T-cell (primary cell): ENCODE data around the gene POLA1. TPM values are rescaled to one million over a fixed set of nuclear protein-coding genes. Genes with fewer than 3 reads are reported as not detected.

Experiments
- ATAC-seq, 4 experiments: fragments of 200-7000 bp in 3 of 4; fragments of 150-1000 bp in 1 of 4; cut with Tn5 transposase; replicated peaks in 1 of 4; 1 replicate in 3 of 4; 2 replicates in 1 of 4; pipeline ENCODE4 v1.10.0; 2021; ENCODE audit warnings: moderate library complexity in 3 of 4, mild to moderate bottlenecking in 2 of 4, moderate number of reproducible peaks in 1 of 4
- CTCF ChIA-PET, 2 donors: fragments of 300-600 bp; sonication (Branson Sonifier 250); formaldehyde crosslinking; loops; one replicate each; lab custom pipeline; 2022; ENCODE audit warnings: antibody characterized with exemption in 2 of 2; lab: Charles Lee
- POLR2A ChIA-PET, 2 donors: fragments of 300-600 bp; sonication (Branson Sonifier 250); formaldehyde crosslinking; loops; one replicate each; lab custom pipeline; 2022; ENCODE audit warnings: antibody characterized with exemption in 2 of 2; lab: Charles Lee
- DNase-seq, 35 experiments: peaks; one replicate each; pipeline versions ENCODE4 v3.0.0 to v3.0.0-alpha.2; 2013 to 2023
- H3K27ac ChIP-seq: one replicate; pipeline ENCODE4 v1.5.1; 2013; ENCODE audit warnings: low read length
- H3K27me3 ChIP-seq, 2 experiments: replicated peaks in 1 of 2; 1 replicate in 1 of 2; 2 replicates in 1 of 2; pipeline versions ENCODE4 v1.6.1 to v1.7.0; 2013; ENCODE audit warnings: low read length in 1 of 2, mixed read lengths in 1 of 2; ENCODE audit not compliant: control insufficient read depth in 2 of 2, insufficient read depth in 2 of 2; ENCODE audit errors: extremely low read depth in 1 of 2
- H3K36me3 ChIP-seq, 2 donors: 1 replicate in 1 of 2; 2 replicates in 1 of 2; pipeline versions ENCODE4 v1.6.1 to v1.7.0; 2013; ENCODE audit warnings: low read length in 1 of 2; ENCODE audit not compliant: control insufficient read depth in 2 of 2, insufficient read depth in 1 of 2; ENCODE audit errors: extremely low read depth in 1 of 2
- H3K4me1 ChIP-seq, 2 experiments: 1 replicate in 1 of 2; 2 replicates in 1 of 2; pipeline versions ENCODE4 v1.6.1 to v1.7.0; 2013; ENCODE audit warnings: low read length in 2 of 2, mixed read lengths in 1 of 2; ENCODE audit not compliant: insufficient read depth in 2 of 2, control insufficient read depth in 1 of 2; ENCODE audit errors: extremely low read depth in 1 of 2
- H3K4me3 ChIP-seq, 2 donors: 1 replicate in 1 of 2; 2 replicates in 1 of 2; pipeline versions ENCODE4 v1.5.1 to v1.7.0; 2013; ENCODE audit warnings: mild to moderate bottlenecking in 2 of 2, low read length in 1 of 2, moderate library complexity in 1 of 2; ENCODE audit not compliant: control insufficient read depth in 1 of 2; ENCODE audit errors: extremely low read depth in 1 of 2
- H3K9me3 ChIP-seq: 2 replicates; pipeline ENCODE4 v1.7.0; 2013
- H3K27ac Mint-ChIP-seq, 2 donors: one replicate each; pipeline ENCODE4 v1.8.0; 2020 to 2021; ENCODE audit warnings: mild to moderate bottlenecking in 2 of 2, mixed read lengths in 2 of 2
- H3K27me3 Mint-ChIP-seq, 2 donors: one replicate each; pipeline ENCODE4 v1.8.0; 2021 to 2022; ENCODE audit warnings: mixed read lengths in 2 of 2
- H3K36me3 Mint-ChIP-seq: one replicate; pipeline ENCODE4 v1.8.0; 2021; ENCODE audit warnings: mixed read lengths
- H3K4me1 Mint-ChIP-seq, 3 donors: one replicate each; pipeline ENCODE4 v1.8.0; 2020 to 2022; ENCODE audit warnings: mixed read lengths in 3 of 3, mild to moderate bottlenecking in 1 of 3
- H3K4me3 Mint-ChIP-seq, 3 donors: one replicate each; pipeline ENCODE4 v1.8.0; 2020 to 2022; ENCODE audit warnings: mild to moderate bottlenecking in 3 of 3, mixed read lengths in 3 of 3, moderate library complexity in 3 of 3
- H3K9me3 Mint-ChIP-seq, 3 donors: one replicate each; pipeline ENCODE4 v1.8.0; 2020 to 2022; ENCODE audit warnings: mixed read lengths in 3 of 3
- WGBS: methylation state at CpG from one replicate; pipeline ENCODE4 v1.1.5; 2013; ENCODE audit warnings: missing lambda C conversion rate; ENCODE audit not compliant: insufficient coverage; 5-methylcytosine and 5-hydroxymethylcytosine counted together
- total RNA-seq, 35 experiments: library from RNA in 6 of 35; stranded (reverse) in 6 of 35; fragments of 120-200 nt in 1 of 35; gene quantifications; one replicate each; pipeline versions ENCODE4 v1.2.1 to v1.2.4 and lab custom pipeline; 2013 to 2026

The POLA1 gene
- total RNA-seq, 5 donors from 2014 or later (not counting 1 experiment from before 2014, with no cell fraction given) = 6.1 to 9.9 (median 6.7) TPM

GRCh38 chrX:24879679-24880078 lies 186.0 kb downstream of the POLA1 start:
- no peak overlapping the region for H3K4me3 Mint-ChIP-seq
- peaks cover 0 to 11% (median 3%) of the 10 kb centered on the region in 3 donors for H3K4me1 Mint-ChIP-seq
- peaks cover 0 to 4% of the 10 kb centered on the region in 2 donors for H3K27me3 Mint-ChIP-seq
- Histone ChIP-seq H3K4me1 (no peaks in the 10 kb centered on the region), H3K4me3 (no peak overlapping the region), H3K27me3 (no peaks in the 10 kb centered on the region), H3K36me3 (no peaks in the 10 kb centered on the region), H3K9me3 (no peaks in the 10 kb centered on the region), H3K27ac (no peak overlapping the region)
- no peak for DNase-seq
- WGBS = no CpG with 5 or more reads among the region's 2 CpGs
- H3K27ac Mint-ChIP-seq = no peak overlapping the region
- ATAC-seq = no peak
- peaks cover 9% of the 10 kb centered on the region for H3K36me3 Mint-ChIP-seq
- ChIA-PET CTCF (no interaction called here), POLR2A (no interaction called here)
- no peaks in the 10 kb centered on the region for H3K9me3 Mint-ChIP-seq

- Mint-ChIP-seq H3K9me3 (no peaks in the 10 kb centered on the region), H3K4me3 (no peak overlapping the region), H3K36me3 (peaks cover 25% of the 10 kb centered on the region), H3K27ac (no peak overlapping the region), H3K4me1 (no peaks in the 10 kb centered on the region), H3K27me3 (no peaks in the 10 kb centered on the region)
- ChIA-PET POLR2A (no interaction called here), CTCF (interaction anchor here in 1 of 2 donors (0.6 kb wide), 1 partner anchor 47 kb away, joined by 3 read pairs; no protein-coding TSS in a partner anchor)
- Histone ChIP-seq H3K27ac (no peak overlapping the region), H3K9me3 (no peaks in the 10 kb centered on the region), H3K36me3 (peaks cover 0 to 6% of the 10 kb centered on the region in 2 donors), H3K4me1 (no peaks in the 10 kb centered on the region), H3K4me3 (no peak overlapping the region), H3K27me3 (no peaks in the 10 kb centered on the region)
- ATAC-seq (no peak), DNase-seq (no peak)
- no CpG with 5 or more reads among the region's 4 CpGs for WGBS
Measured at GRCh38 chrX:24886916-24887315, 193.2 kb downstream of the POLA1 start.

GRCh38 chrX:24890677-24891076 lies 197.0 kb downstream of the POLA1 start:
- Histone ChIP-seq H3K36me3 (peaks cover 0 to 6% of the 10 kb centered on the region in 2 donors), H3K27me3 (no peaks in the 10 kb centered on the region), H3K4me1 (no peaks in the 10 kb centered on the region), H3K4me3 (no peak overlapping the region), H3K27ac (no peak overlapping the region), H3K9me3 (no peaks in the 10 kb centered on the region)
- Mint-ChIP-seq H3K36me3 (peaks cover 46% of the 10 kb centered on the region), H3K27ac (no peak overlapping the region), H3K9me3 (peaks cover 0 to 9% (median 2%) of the 10 kb centered on the region in 3 donors), H3K27me3 (no peaks in the 10 kb centered on the region), H3K4me1 (no peaks in the 10 kb centered on the region), H3K4me3 (no peak overlapping the region)
- CTCF ChIA-PET = no interaction called here
- ATAC-seq (no peak), DNase-seq (no peak)
- WGBS = no CpG with 5 or more reads among the region's 2 CpGs
- POLR2A ChIA-PET = no interaction called here

GRCh38 chrX:24899391-24899790 lies 205.7 kb downstream of the POLA1 start:
- DNase-seq (no peak), ATAC-seq (no peak)
- Histone ChIP-seq H3K4me3 (no peak overlapping the region), H3K36me3 (no peaks in the 10 kb centered on the region), H3K9me3 (no peaks in the 10 kb centered on the region), H3K4me1 (no peaks in the 10 kb centered on the region), H3K27me3 (no peaks in the 10 kb centered on the region), H3K27ac (no peak overlapping the region)
- ChIA-PET CTCF (no interaction called here), POLR2A (no interaction called here)
- Mint-ChIP-seq H3K27ac (no peak overlapping the region), H3K4me1 (no peaks in the 10 kb centered on the region), H3K4me3 (no peak overlapping the region), H3K9me3 (no peaks in the 10 kb centered on the region), H3K27me3 (peaks cover 0 to 3% of the 10 kb centered on the region in 2 donors), H3K36me3 (peaks cover 56% of the 10 kb centered on the region)
- no CpG with 5 or more reads among the region's 6 CpGs for WGBS

GRCh38 chrX:24900234-24900633 lies 206.5 kb downstream of the POLA1 start:
- Histone ChIP-seq H3K4me3 (no peak overlapping the region), H3K9me3 (no peaks in the 10 kb centered on the region), H3K27me3 (no peaks in the 10 kb centered on the region), H3K27ac (no peak overlapping the region), H3K36me3 (no peaks in the 10 kb centered on the region), H3K4me1 (no peaks in the 10 kb centered on the region)
- ChIA-PET POLR2A (no interaction called here), CTCF (no interaction called here)
- WGBS = no CpG with 5 or more reads among the region's 1 CpG
- H3K4me3 Mint-ChIP-seq = no peak overlapping the region
- peaks cover 53% of the 10 kb centered on the region for H3K36me3 Mint-ChIP-seq
- no peak overlapping the region for H3K27ac Mint-ChIP-seq
- H3K9me3 Mint-ChIP-seq = no peaks in the 10 kb centered on the region
- DNase-seq = no peak
- no peak for ATAC-seq
- no peaks in the 10 kb centered on the region for H3K4me1 Mint-ChIP-seq
- H3K27me3 Mint-ChIP-seq = peaks cover 0 to 3% of the 10 kb centered on the region in 2 donors

- ChIA-PET CTCF (no interaction called here), POLR2A (no interaction called here)
- no peaks in the 10 kb centered on the region for H3K36me3 ChIP-seq
- Mint-ChIP-seq H3K27me3 (peaks cover 0 to 3% of the 10 kb centered on the region in 2 donors), H3K36me3 (peaks cover 37% of the 10 kb centered on the region), H3K27ac (no peak overlapping the region), H3K4me3 (no peak overlapping the region), H3K4me1 (no peaks in the 10 kb centered on the region), H3K9me3 (no peaks in the 10 kb centered on the region)
- H3K27ac ChIP-seq = no peak overlapping the region
- ATAC-seq (no peak), DNase-seq (no peak)
- 100% methylated on average over 2 of the region's 5 CpGs for WGBS
- no peak overlapping the region for H3K4me3 ChIP-seq
- no peaks in the 10 kb centered on the region for H3K27me3 ChIP-seq
- no peaks in the 10 kb centered on the region for H3K4me1 ChIP-seq
- no peaks in the 10 kb centered on the region for H3K9me3 ChIP-seq
Measured at GRCh38 chrX:24902806-24903205, 209.1 kb downstream of the POLA1 start.

- H3K4me1 ChIP-seq = no peaks in the 10 kb centered on the region
- WGBS = no CpG with 5 or more reads among the region's 3 CpGs
- no peaks in the 10 kb centered on the region for H3K9me3 ChIP-seq
- CTCF ChIA-PET = no interaction called here
- no peak overlapping the region for H3K27ac ChIP-seq
- H3K4me3 ChIP-seq = no peak overlapping the region
- Mint-ChIP-seq H3K27ac (no peak overlapping the region), H3K9me3 (no peaks in the 10 kb centered on the region), H3K4me3 (no peak overlapping the region), H3K27me3 (no peaks in the 10 kb centered on the region), H3K4me1 (no peaks in the 10 kb centered on the region), H3K36me3 (peaks cover 3% of the 10 kb centered on the region)
- POLR2A ChIA-PET = no interaction called here
- no peaks in the 10 kb centered on the region for H3K27me3 ChIP-seq
- H3K36me3 ChIP-seq = no peaks in the 10 kb centered on the region
- DNase-seq (no peak), ATAC-seq (no peak)
Measured at GRCh38 chrX:24918715-24919114, 225.0 kb downstream of the POLA1 start.
